SHP77 treated with DMSO at 0.1 percent for 48 hours (cell line): Measurements from ENCODE around the gene HTT.

ENCODE experiments used
- DNase-seq: peaks from one replicate; lab custom pipeline; 2025; lab: John Stamatoyannopoulos, UW

HTT gene

GRCh38 chr4:3174371-3175338 is 100.2 kb downstream of the HTT start:
- no peak for DNase-seq

- no peak for DNase-seq
These were observed 102.1 kb downstream of the HTT start for GRCh38 chr4:3176367-3177229.

- DNase-seq, result no peak
These were observed 102.9 kb downstream of the HTT start for GRCh38 chr4:3177426-3177825.

- no peak for DNase-seq
These were observed 103.4 kb downstream of the HTT start for GRCh38 chr4:3177905-3178304.

GRCh38 chr4:3178351-3178750 is 103.9 kb downstream of the HTT start:
- DNase-seq, result no peak

- DNase-seq, result no peak
These were observed 104.7 kb downstream of the HTT start for GRCh38 chr4:3179126-3179706.

- no peak for DNase-seq
These were observed 108.5 kb downstream of the HTT start for GRCh38 chr4:3183008-3183407.

GRCh38 chr4:3184725-3185124 is 110.2 kb downstream of the HTT start:
- no peak for DNase-seq

- no peak for DNase-seq
These were observed 112.1 kb downstream of the HTT start for GRCh38 chr4:3186609-3187008.

GRCh38 chr4:3188118-3188517 is 113.6 kb downstream of the HTT start:
- no peak for DNase-seq

- no peak for DNase-seq
These were observed 115.0 kb downstream of the HTT start for GRCh38 chr4:3189459-3189858.

GRCh38 chr4:3190549-3190948 is 116.1 kb downstream of the HTT start:
- no peak for DNase-seq

- DNase-seq, result no peak
These were observed 117.7 kb downstream of the HTT start for GRCh38 chr4:3192188-3192587.

- no peak for DNase-seq
These were observed 118.3 kb downstream of the HTT start for GRCh38 chr4:3192827-3193226.

- DNase-seq, result no peak
These were observed 119.2 kb downstream of the HTT start for GRCh38 chr4:3193531-3194203.

GRCh38 chr4:3196670-3197359 is 122.3 kb downstream of the HTT start:
- DNase-seq, result no peak

- DNase-seq, result no peak
These were observed 123.1 kb downstream of the HTT start for GRCh38 chr4:3197366-3198105.

- DNase-seq, result no peak
These were observed 124.4 kb downstream of the HTT start for GRCh38 chr4:3198906-3199305.

- no peak for DNase-seq
These were observed 125.4 kb downstream of the HTT start for GRCh38 chr4:3199653-3200422.
